Lower leg skin (tissue), 4 donors: ENCODE measurements around the gene SEC14L5. TPM values are rescaled to one million over a fixed set of nuclear protein-coding genes. Genes with fewer than 3 reads are reported as not detected.

ENCODE experiments used
- DNase-seq, 2 donors: peaks; one replicate each; pipeline ENCODE4 v3.0.0-alpha.2; 2019; ENCODE audit warnings: low spot score in 2 of 2
- H3K4me3 ChIP-seq: fragments of 200-600 bp; sonication (generic); 2 replicates; pipeline ENCODE4 v1.5.1; 2017; ENCODE audit warnings: mild to moderate bottlenecking, low read depth; ENCODE audit not compliant: poor library complexity, severe bottlenecking
- POLR2A ChIP-seq, 2 donors: fragments of 450-650 bp; IDR thresholded peaks; one replicate each; pipeline ENCODE4 v1.6.1; 2016 to 2017; ENCODE audit warnings: antibody characterized with exemption in 2 of 2, mild to moderate bottlenecking in 1 of 2, moderate library complexity in 1 of 2
- WGBS, 2 donors: methylation state at CpG; one replicate each; pipeline ENCODE4 v1.1.5; 2018; 5-methylcytosine and 5-hydroxymethylcytosine counted together
- intact Hi-C: fragments of 100-400 bp; cut with DNase I; formaldehyde crosslinking; loops from one replicate; pipeline ENCODE4 v1.15.0; 2023; ENCODE audit warnings: low total_unique reads
- total RNA-seq, 4 donors: library from RNA; depleted of rRNA; stranded (reverse); fragments of >200 nt; gene quantifications; one replicate each; pipeline ENCODE4 v1.1.0, GENCODE V29; 2016
- TF ChIP-seq, protein P1 (sequence below), 3 donors: fragments of 450-650 bp; IDR thresholded peaks; one replicate each; pipeline ENCODE4 v1.5.1; 2016; ENCODE audit warnings: antibody characterized with exemption in 3 of 3, mild to moderate bottlenecking in 3 of 3, moderate library complexity in 2 of 3

SEC14L5 gene
- total RNA-seq, 4 donors from 2014 or later, result 0.91 to 2.6 (median 1.3) TPM

DNA sequence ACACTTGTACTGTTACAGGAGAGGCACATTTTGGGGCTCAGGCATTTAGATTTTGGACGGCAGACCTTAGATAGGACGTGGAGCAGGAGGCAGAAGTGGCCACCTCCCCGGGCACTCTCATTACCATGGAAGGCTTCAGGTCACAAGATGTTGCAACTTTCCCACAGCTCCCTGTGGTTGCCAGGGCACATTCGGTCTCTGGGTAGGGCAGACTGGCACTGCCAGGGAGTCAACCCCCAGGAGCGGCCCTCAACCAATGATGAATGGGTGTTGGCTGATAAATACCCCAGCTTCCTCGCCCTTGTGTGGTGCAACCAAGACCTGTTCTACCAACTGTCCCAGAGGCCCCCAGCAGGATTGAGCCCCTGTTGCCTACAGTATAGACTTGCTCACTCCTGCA, 64.4 kb downstream of the SEC14L5 start:
- DNase-seq, result no peak
- H3K4me3 ChIP-seq, result no peak overlapping the region
- TF ChIP-seq, protein P1, sequence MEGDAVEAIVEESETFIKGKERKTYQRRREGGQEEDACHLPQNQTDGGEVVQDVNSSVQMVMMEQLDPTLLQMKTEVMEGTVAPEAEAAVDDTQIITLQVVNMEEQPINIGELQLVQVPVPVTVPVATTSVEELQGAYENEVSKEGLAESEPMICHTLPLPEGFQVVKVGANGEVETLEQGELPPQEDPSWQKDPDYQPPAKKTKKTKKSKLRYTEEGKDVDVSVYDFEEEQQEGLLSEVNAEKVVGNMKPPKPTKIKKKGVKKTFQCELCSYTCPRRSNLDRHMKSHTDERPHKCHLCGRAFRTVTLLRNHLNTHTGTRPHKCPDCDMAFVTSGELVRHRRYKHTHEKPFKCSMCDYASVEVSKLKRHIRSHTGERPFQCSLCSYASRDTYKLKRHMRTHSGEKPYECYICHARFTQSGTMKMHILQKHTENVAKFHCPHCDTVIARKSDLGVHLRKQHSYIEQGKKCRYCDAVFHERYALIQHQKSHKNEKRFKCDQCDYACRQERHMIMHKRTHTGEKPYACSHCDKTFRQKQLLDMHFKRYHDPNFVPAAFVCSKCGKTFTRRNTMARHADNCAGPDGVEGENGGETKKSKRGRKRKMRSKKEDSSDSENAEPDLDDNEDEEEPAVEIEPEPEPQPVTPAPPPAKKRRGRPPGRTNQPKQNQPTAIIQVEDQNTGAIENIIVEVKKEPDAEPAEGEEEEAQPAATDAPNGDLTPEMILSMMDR (IDR thresholded peaks at IDR 0.05), result no peak
- TF ChIP-seq POLR2A (IDR thresholded peaks at IDR 0.05), result no peak
- WGBS, 2 donors, result 80 to 82% methylated on average over 6 of the region's 6 CpGs
- intact Hi-C loops, result no loop called here

DNA sequence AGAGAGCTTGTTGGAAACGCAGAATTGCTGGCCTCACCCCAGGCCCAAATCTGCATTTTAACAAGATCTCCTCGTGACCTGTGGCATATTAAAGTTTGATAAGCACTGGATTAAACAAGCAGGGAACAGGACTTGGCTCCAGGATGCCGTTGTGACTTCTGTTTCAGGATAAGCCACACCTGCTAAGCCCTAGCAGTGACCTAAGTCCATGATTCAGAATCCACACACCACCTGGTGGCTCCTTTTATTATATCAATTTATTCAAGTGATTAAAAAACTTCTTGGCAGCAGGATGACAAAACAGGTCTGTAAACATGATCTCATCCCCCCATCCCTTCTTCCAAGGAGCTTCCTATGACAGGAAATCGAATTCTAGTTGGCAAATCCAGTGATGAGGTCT, 66.5 kb downstream of the SEC14L5 start:
- WGBS, 2 donors, result 51 to 53% methylated on average over 4 of the region's 4 CpGs
- TF ChIP-seq, protein P1 (IDR thresholded peaks at IDR 0.05), result no peak
- no peak for TF ChIP-seq POLR2A (IDR thresholded peaks at IDR 0.05)
- H3K4me3 ChIP-seq, result no peak overlapping the region
- intact Hi-C loops, result no loop called here
- DNase-seq, result no peak

DNA sequence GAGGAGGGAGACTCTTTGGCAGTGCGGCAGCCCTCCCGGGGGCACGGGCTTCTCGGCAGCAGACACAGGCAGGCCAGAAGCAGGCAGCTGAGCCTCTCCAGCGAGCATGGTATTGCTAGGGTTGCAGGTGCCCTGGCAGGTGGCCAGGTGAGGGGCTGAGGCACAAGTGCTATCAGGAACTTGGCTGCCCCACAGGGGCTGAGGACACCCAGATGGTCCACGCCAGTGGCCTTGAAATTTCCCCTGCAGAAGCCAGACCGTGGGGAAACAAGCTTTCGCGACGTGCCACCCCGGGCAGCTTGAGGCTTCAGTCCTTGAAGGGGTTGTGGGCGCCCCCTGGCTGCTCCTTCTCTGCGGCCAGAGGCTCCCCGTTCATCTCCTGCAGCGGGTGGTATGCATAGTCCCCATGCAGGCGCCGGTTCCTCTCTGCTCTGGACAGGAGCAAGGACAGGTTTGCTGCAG, 67.1 kb downstream of the SEC14L5 start:
- 59 to 65% methylated on average over 16 to 17 of the region's 17 CpGs for WGBS, 2 donors
- no peak overlapping the region for H3K4me3 ChIP-seq
- no peak for DNase-seq
- TF ChIP-seq, protein P1 (IDR thresholded peaks at IDR 0.05), result no peak
- no peak for TF ChIP-seq POLR2A (IDR thresholded peaks at IDR 0.05)
- intact Hi-C loops, result no loop called here

DNA sequence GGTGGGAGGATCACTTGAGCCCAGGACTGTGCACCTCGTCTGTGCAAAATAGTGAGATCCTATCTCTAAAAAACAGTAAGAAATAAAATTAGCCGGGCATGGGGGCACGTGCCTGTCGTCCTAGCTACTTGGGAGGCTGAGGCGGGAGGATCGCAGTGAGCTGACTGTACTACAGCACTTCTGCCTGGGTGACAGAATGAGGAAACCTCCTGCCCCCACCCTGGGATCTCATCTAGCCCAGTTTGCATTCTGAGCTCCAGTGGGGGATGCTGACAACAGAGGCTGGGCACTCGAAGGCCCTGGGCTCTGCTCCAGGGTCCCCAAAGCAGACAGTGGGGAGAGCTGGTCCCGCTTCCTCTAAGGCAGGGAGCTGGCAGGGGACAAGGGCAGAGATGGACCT, 68.5 kb downstream of the SEC14L5 start:
- intact Hi-C loops, result no loop called here
- TF ChIP-seq POLR2A (IDR thresholded peaks at IDR 0.05), result no peak
- TF ChIP-seq, protein P1 (IDR thresholded peaks at IDR 0.05), result no peak
- no peak for DNase-seq
- 92 to 93% methylated on average over 8 of the region's 8 CpGs for WGBS, 2 donors
- H3K4me3 ChIP-seq, result no peak overlapping the region

DNA sequence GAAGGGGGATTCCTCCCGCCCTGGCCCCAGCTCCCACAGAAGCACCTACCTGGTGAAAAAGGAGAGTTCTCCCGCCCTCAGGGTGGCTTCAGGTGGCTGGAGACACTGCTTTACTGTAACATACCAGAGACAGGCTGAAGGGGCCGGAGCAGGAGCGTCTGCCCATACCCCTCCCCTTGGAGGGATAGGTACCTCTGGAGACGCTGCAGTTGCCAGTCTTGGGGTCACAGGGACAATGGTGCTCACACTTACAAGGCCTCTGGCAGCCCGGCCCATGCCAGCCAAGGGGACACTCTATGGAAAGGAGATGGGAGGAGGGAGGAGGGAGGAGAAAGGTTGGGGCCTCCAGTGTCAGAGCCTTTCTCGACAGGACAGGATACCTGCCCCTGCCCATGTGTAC, 69.0 kb downstream of the SEC14L5 start:
- no peak for TF ChIP-seq POLR2A (IDR thresholded peaks at IDR 0.05)
- TF ChIP-seq, protein P1 (IDR thresholded peaks at IDR 0.05), result no peak

DNA sequence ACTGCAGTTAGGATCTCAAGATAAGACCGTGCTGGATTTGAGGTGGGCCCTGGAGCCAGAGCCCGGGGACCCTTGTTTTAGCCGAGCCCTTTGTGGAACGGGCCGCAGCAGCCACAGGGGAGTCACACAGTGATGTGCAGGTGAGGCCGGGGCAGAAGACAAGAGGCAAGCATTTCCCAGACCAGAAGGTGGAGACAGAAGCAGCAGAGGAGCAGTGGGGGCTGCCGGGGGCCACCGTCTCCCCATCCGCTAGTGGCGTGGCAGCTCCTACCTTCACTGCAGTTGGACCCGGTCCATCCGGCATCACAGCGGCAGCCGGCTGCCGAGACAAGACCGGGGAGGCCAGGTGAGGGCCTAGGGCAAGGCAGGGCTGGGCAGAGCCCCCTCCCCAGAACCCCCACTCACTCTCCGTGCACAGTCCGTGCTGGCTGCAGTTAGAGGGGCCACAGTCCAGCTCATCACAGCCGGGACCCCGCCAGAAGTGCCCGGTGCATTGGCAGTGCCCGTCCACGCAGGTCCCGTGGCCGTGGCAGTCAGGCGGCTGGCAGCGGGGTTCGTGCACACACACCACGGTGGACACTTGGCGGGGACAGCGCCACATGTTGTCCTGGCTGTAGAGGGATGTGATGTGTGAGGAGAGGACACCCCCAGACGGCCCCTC, 69.6 kb downstream of the SEC14L5 start:
- intact Hi-C loops, result no loop called here
- 93 to 95% methylated on average over 27 to 32 of the region's 32 CpGs for WGBS, 2 donors
- no peak for DNase-seq
- no peak overlapping the region for H3K4me3 ChIP-seq
- no peak for TF ChIP-seq POLR2A (IDR thresholded peaks at IDR 0.05)
- TF ChIP-seq, protein P1 (IDR thresholded peaks at IDR 0.05), result no peak

More for the DNA sequence above, 69.0 kb downstream of the SEC14L5 start:
- no peak for DNase-seq
- no peak overlapping the region for H3K4me3 ChIP-seq
- intact Hi-C loops, result no loop called here
- 78 to 88% methylated on average over 6 to 7 of the region's 7 CpGs for whole genome bisulfite sequencing, 2 donors
